Measurements from ENCODE around the gene CFAP45.
A peak's percentile ranks its signal among the peaks of the same experiment; 100 is the strongest.

Gene CFAP45

GRCh38 chr1:159932296-159933285, 32.6 kb upstream of the CFAP45 start:
- Histone ChIP-seq H3K27me3 (ENCODE audit: control insufficient read depth in 1 of 2, insufficient read depth in 1 of 2, low read length in 2 of 2) (peaks cover 24 to 28% of the 10 kb centered on the region in 2 experiments), H3K9ac (ENCODE audit: low read length) (no peak overlapping the region), H3K4ac (ENCODE audit: low read depth in 1 of 2, low read length in 2 of 2) (no peak overlapping the region), H3K18ac (ENCODE audit: low read depth in 1 of 2, low read length in 2 of 2) (no peak overlapping the region), H4K91ac (ENCODE audit: low read length) (no peak overlapping the region), H3K27ac (ENCODE audit: low read length, poor library complexity, severe bottlenecking) (no peak overlapping the region), H2BK5ac (ENCODE audit: low read depth, low read length, poor library complexity, severe bottlenecking) (no peak overlapping the region), H3K4me3 (ENCODE audit: insufficient read depth in 1 of 2, low read depth in 1 of 2, low read length in 2 of 2) (no peak overlapping the region), H2AK5ac (ENCODE audit: low read length, severe bottlenecking) (no peak overlapping the region), H3K14ac (ENCODE audit: low read length in 2 of 2) (no peak overlapping the region), H4K8ac (ENCODE audit: low read length) (no peak overlapping the region), H3K36me3 (ENCODE audit: control insufficient read depth in 1 of 2, insufficient read depth in 2 of 2, low read depth in 1 of 2, low read length in 2 of 2) (no peaks in the 10 kb centered on the region), H3K4me2 (ENCODE audit: low read length, poor library complexity, severe bottlenecking) (no peak overlapping the region), H3K9me3 (ENCODE audit: control insufficient read depth, low read length) (no peaks in the 10 kb centered on the region), H2BK120ac (ENCODE audit: low read depth, low read length) (no peak overlapping the region), H2BK15ac (ENCODE audit: low read depth, poor library complexity, severe bottlenecking) (no peak overlapping the region), H3K4me1 (ENCODE audit: control insufficient read depth, insufficient read depth, low read depth, low read length) (peaks cover 7% of the 10 kb centered on the region), H2AFZ (ENCODE audit: low read depth, low read length) (no peak overlapping the region), H3K79me1 (replicated peaks; ENCODE audit: low read length, poor library complexity, severe bottlenecking) (no peaks in the 10 kb centered on the region), H2BK12ac (ENCODE audit: low read length in 2 of 2) (no peak overlapping the region), H3K23ac (ENCODE audit: low read length in 2 of 2) (no peak overlapping the region)
- 91% methylated on average over 14 of the region's 16 CpGs for WGBS
- no peak for DNase-seq

GRCh38 chr1:159931795-159932173, 31.8 kb upstream of the CFAP45 start:
- Histone ChIP-seq H3K9ac (ENCODE audit: low read length) (no peak overlapping the region), H4K8ac (ENCODE audit: low read length) (no peak overlapping the region), H3K36me3 (ENCODE audit: control insufficient read depth in 1 of 2, insufficient read depth in 2 of 2, low read depth in 1 of 2, low read length in 2 of 2) (no peaks in the 10 kb centered on the region), H3K9me3 (ENCODE audit: control insufficient read depth, low read length) (no peaks in the 10 kb centered on the region), H3K14ac (ENCODE audit: low read length in 2 of 2) (no peak overlapping the region), H3K4me1 (ENCODE audit: control insufficient read depth, insufficient read depth, low read depth, low read length) (peaks cover 7% of the 10 kb centered on the region), H3K18ac (ENCODE audit: low read depth in 1 of 2, low read length in 2 of 2) (no peak overlapping the region), H2BK15ac (ENCODE audit: low read depth, poor library complexity, severe bottlenecking) (no peak overlapping the region), H3K27me3 (ENCODE audit: control insufficient read depth in 1 of 2, insufficient read depth in 1 of 2, low read length in 2 of 2) (peaks cover 21 to 25% of the 10 kb centered on the region in 2 experiments), H3K27ac (ENCODE audit: low read length, poor library complexity, severe bottlenecking) (no peak overlapping the region), H3K4me3 (ENCODE audit: insufficient read depth in 1 of 2, low read depth in 1 of 2, low read length in 2 of 2) (no peak overlapping the region), H3K4me2 (ENCODE audit: low read length, poor library complexity, severe bottlenecking) (no peak overlapping the region), H3K4ac (ENCODE audit: low read depth in 1 of 2, low read length in 2 of 2) (no peak overlapping the region), H2BK5ac (ENCODE audit: low read depth, low read length, poor library complexity, severe bottlenecking) (no peak overlapping the region), H2BK12ac (ENCODE audit: low read length in 2 of 2) (no peak overlapping the region), H2AK5ac (ENCODE audit: low read length, severe bottlenecking) (no peak overlapping the region), H3K79me1 (replicated peaks; ENCODE audit: low read length, poor library complexity, severe bottlenecking) (no peaks in the 10 kb centered on the region), H4K91ac (ENCODE audit: low read length) (no peak overlapping the region), H2BK120ac (ENCODE audit: low read depth, low read length) (no peak overlapping the region), H2AFZ (ENCODE audit: low read depth, low read length) (no peak overlapping the region), H3K23ac (ENCODE audit: low read length in 2 of 2) (no peak overlapping the region)
- no peak for DNase-seq
- WGBS = 80% methylated on average over 3 of the region's 3 CpGs

GRCh38 chr1:159931101-159931794, 31.3 kb upstream of the CFAP45 start:
- Histone ChIP-seq H3K9ac (ENCODE audit: low read length) (no peak overlapping the region), H3K4me1 (ENCODE audit: control insufficient read depth, insufficient read depth, low read depth, low read length) (peaks cover 5% of the 10 kb centered on the region), H3K4me2 (ENCODE audit: low read length, poor library complexity, severe bottlenecking) (no peak overlapping the region), H3K27me3 (ENCODE audit: control insufficient read depth in 1 of 2, insufficient read depth in 1 of 2, low read length in 2 of 2) (peaks cover 21 to 25% of the 10 kb centered on the region in 2 experiments), H3K79me1 (replicated peaks; ENCODE audit: low read length, poor library complexity, severe bottlenecking) (no peaks in the 10 kb centered on the region), H2AFZ (ENCODE audit: low read depth, low read length) (no peak overlapping the region), H3K9me3 (ENCODE audit: control insufficient read depth, low read length) (no peaks in the 10 kb centered on the region), H3K23ac (ENCODE audit: low read length in 2 of 2) (no peak overlapping the region), H2AK5ac (ENCODE audit: low read length, severe bottlenecking) (no peak overlapping the region), H3K14ac (ENCODE audit: low read length in 2 of 2) (no peak overlapping the region), H3K4ac (ENCODE audit: low read depth in 1 of 2, low read length in 2 of 2) (no peak overlapping the region), H3K36me3 (ENCODE audit: control insufficient read depth in 1 of 2, insufficient read depth in 2 of 2, low read depth in 1 of 2, low read length in 2 of 2) (no peaks in the 10 kb centered on the region), H3K18ac (ENCODE audit: low read depth in 1 of 2, low read length in 2 of 2) (no peak overlapping the region), H4K8ac (ENCODE audit: low read length) (no peak overlapping the region), H2BK12ac (ENCODE audit: low read length in 2 of 2) (no peak overlapping the region), H3K4me3 (ENCODE audit: insufficient read depth in 1 of 2, low read depth in 1 of 2, low read length in 2 of 2) (no peak overlapping the region), H3K27ac (ENCODE audit: low read length, poor library complexity, severe bottlenecking) (no peak overlapping the region), H2BK120ac (ENCODE audit: low read depth, low read length) (no peak overlapping the region), H4K91ac (ENCODE audit: low read length) (no peak overlapping the region), H2BK5ac (ENCODE audit: low read depth, low read length, poor library complexity, severe bottlenecking) (no peak overlapping the region), H2BK15ac (ENCODE audit: low read depth, poor library complexity, severe bottlenecking) (no peak overlapping the region)
- DNase-seq = no peak
- WGBS = 81% methylated on average over 13 of the region's 13 CpGs

DNA sequence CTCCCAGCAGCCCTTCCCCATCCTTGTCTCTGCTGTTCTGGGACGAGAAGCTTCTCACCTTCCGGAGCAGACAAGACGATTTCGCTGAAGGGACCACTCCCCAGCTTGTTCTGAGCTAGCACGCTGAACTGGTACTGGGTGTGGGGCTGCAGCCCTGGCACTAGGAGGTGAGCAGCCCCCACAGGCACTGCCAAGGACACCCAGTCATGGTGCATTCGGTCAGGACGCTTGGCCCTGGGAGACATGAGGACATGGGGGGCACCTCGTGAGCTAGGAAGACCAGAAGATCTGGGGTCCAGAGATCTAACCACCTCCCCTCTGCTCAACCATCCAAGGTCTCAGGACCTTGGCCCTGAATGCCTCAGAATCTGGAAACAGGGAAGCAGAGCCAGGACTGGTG, 30.7 kb upstream of the CFAP45 start:
- Histone ChIP-seq H2AK5ac (ENCODE audit: low read length, severe bottlenecking) (no peak overlapping the region), H3K4ac (ENCODE audit: low read depth in 1 of 2, low read length in 2 of 2) (no peak overlapping the region), H3K79me1 (replicated peaks; ENCODE audit: low read length, poor library complexity, severe bottlenecking) (peaks cover 4% of the 10 kb centered on the region), H4K91ac (ENCODE audit: low read length) (peak overlapping the region; percentile 77), H2BK120ac (ENCODE audit: low read depth, low read length) (no peak overlapping the region), H4K8ac (ENCODE audit: low read length) (no peak overlapping the region), H2BK15ac (ENCODE audit: low read depth, poor library complexity, severe bottlenecking) (no peak overlapping the region), H3K14ac (ENCODE audit: low read length in 2 of 2) (no peak overlapping the region), H2BK12ac (ENCODE audit: low read length in 2 of 2) (no peak overlapping the region), H3K9me3 (ENCODE audit: control insufficient read depth, low read length) (no peaks in the 10 kb centered on the region), H3K4me1 (ENCODE audit: control insufficient read depth, insufficient read depth, low read depth, low read length) (peaks cover 8% of the 10 kb centered on the region), H3K4me3 (ENCODE audit: insufficient read depth in 1 of 2, low read depth in 1 of 2, low read length in 2 of 2) (no peak overlapping the region), H3K18ac (ENCODE audit: low read depth in 1 of 2, low read length in 2 of 2) (no peak overlapping the region), H3K23ac (ENCODE audit: low read length in 2 of 2) (no peak overlapping the region), H2BK5ac (ENCODE audit: low read depth, low read length, poor library complexity, severe bottlenecking) (no peak overlapping the region), H3K36me3 (ENCODE audit: control insufficient read depth in 1 of 2, insufficient read depth in 2 of 2, low read depth in 1 of 2, low read length in 2 of 2) (no peaks in the 10 kb centered on the region), H3K27me3 (ENCODE audit: control insufficient read depth in 1 of 2, insufficient read depth in 1 of 2, low read length in 2 of 2) (peaks cover 15 to 25% of the 10 kb centered on the region in 2 experiments), H2AFZ (ENCODE audit: low read depth, low read length) (no peak overlapping the region), H3K4me2 (ENCODE audit: low read length, poor library complexity, severe bottlenecking) (no peak overlapping the region), H3K27ac (ENCODE audit: low read length, poor library complexity, severe bottlenecking) (no peak overlapping the region), H3K9ac (ENCODE audit: low read length) (no peak overlapping the region)
- DNase-seq = no peak
- 91% methylated on average over 8 of the region's 8 CpGs for WGBS

Data from mesenchymal stem cell (in vitro differentiated cells and primary cell).